CD4-positive, alpha-beta T cell treated with Interleukin-4 for 4 hours (primary cell): ENCODE results near the gene CD93.

Source experiments
- DNase-seq: peaks from one replicate; pipeline ENCODE4 v3.0.0-alpha.2; 2020

CD93 gene

DNA sequence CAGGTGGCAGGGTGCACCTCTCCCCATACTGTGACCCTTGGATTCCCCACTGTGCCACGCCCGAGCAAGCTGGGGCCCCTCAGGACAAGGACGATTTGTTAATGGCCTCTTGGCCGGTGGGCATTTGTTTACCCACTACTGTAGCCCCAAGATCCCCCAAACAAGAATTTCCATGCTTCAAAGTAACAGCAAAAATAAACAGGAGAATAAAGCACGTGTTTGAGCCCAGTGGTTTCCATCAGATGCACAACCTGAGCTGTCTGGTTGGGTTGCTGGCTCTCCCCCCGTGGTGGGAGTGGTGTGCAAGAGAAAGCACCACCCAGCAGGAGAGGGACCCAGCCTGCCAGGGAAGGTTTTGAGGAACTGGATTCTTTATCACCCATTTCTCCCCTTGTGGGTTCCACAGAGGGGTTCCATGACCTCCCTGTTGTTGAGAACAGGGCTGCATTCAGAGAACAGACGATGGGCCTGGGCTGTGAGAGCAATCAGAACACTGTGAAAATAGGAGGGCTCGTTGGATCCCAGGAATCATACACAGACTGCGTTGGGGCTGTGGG lies 4.8 kb downstream of the CD93 start:
- no peak for DNase-seq

DNA sequence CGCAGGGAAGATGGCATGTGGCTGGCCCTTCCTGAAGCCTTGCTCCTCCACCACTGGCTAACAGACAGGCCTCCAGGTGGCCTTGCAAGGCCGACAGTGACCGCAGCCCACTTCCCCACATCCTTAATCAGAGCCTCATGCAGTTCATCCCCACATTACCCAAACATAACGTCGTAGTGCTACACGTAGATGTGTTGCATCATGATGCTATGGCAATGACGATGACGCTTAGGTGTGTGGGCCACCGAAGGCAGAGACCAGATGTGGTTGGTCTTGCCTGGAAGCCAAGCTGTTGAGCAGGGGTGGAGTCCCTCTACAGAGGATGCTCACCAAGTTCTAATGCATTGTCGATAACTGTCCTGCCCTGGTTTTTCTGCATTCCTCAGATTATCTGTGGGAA lies 5.6 kb downstream of the CD93 start:
- DNase-seq = no peak

GRCh38 chr20:23079926-23080325 lies 6.2 kb downstream of the CD93 start:
- DNase-seq = no peak

- DNase-seq = no peak
Observed at GRCh38 chr20:23079016-23079351, 7.1 kb downstream of the CD93 start.

DNA sequence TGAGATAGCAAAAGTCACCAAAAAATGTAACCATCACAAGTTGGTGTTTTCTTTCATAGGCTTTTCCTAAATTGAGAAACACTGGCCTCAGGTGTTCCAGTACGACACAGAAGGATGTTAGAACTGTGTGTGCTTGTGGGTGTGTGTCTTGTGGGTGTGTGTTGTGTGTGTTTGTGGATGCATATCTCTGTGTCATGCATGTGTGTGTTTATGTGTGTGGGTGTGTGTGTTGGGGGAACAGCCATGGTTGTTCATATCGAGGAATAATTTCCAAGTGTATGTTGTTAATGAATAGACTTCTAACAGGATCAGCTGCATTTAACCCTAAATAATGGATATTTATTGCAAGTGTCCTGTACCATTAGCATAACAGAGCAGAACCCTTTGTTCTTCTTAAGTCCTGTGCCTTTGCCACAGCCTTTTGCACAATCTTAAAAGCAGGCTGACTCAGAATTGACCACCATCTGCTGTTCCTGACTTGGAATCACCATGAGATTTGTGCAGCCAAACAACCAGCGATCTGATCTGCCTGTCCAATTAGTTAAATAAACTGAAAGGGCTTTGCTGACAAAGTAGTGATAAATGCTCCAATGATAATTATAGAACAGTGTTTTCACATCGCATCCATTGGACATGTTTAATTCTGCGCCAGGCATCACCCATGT lies 7.6 kb downstream of the CD93 start:
- no peak for DNase-seq

GRCh38 chr20:23077277-23077676 lies 8.8 kb downstream of the CD93 start:
- DNase-seq = no peak

DNA sequence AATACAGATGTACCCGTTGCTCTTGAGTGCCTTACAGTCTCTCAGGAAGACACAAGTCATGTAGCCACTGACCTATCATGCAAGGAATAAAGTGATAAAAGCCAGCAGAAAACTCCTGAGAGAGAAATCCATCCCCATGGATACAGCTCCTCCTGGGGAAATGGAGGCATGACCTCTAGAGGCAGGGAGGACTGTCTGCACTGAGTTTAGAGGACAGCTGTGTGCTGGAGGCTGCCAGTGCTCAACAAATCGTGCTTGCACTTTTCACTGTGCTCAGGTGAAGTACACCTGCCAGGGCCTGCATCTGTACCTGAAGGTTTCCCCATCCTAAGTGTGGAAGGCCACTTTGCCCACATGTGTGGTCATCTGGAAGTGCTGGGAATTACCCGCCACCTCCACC lies 12.1 kb downstream of the CD93 start:
- no peak for DNase-seq

- no peak for DNase-seq
Observed at GRCh38 chr20:23072892-23073586, 13.1 kb downstream of the CD93 start.

GRCh38 chr20:23071996-23072395 lies 14.1 kb downstream of the CD93 start:
- DNase-seq = no peak

DNA sequence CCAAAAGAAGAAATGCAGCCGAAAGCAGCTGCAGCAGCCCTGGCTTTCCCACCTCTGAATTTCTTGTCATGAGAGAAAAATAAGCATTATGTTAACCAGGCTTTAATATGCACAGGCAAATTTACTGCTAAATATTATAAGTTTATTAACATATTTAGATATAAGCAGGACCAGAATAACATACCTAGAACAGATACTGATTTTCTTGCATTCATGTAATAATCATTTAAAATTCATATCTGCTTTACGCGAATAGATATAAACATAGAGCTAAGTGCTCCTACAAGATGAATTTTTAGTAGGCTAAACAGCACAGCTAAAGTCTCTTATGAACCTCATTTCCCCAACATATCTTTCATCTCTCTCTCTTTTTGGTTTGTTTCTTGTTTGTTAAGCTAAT lies 14.7 kb downstream of the CD93 start:
- no peak for DNase-seq

GRCh38 chr20:23069108-23069507 lies 17.0 kb downstream of the CD93 start:
- no peak for DNase-seq

- DNase-seq = no peak
Observed at GRCh38 chr20:23068283-23068682, 17.8 kb downstream of the CD93 start.

DNA sequence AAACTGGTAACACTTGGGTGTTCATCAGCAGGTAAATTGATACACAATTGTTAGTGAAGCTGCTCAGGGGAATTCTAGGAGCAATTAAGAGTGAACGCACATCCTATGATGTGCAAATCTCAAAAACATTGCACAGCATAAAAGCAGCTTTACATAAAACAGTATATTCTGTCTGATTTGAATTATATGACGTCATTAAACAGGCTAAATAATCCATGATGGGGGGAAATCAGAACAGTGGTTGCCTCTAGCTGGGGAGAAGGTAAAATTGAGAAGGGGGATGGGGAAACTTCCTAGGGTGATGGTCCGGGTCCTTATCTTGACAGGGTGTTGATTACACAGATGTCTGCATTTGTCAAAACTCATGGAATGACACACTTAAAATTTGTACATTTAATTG lies 19.4 kb downstream of the CD93 start:
- no peak for DNase-seq

DNA sequence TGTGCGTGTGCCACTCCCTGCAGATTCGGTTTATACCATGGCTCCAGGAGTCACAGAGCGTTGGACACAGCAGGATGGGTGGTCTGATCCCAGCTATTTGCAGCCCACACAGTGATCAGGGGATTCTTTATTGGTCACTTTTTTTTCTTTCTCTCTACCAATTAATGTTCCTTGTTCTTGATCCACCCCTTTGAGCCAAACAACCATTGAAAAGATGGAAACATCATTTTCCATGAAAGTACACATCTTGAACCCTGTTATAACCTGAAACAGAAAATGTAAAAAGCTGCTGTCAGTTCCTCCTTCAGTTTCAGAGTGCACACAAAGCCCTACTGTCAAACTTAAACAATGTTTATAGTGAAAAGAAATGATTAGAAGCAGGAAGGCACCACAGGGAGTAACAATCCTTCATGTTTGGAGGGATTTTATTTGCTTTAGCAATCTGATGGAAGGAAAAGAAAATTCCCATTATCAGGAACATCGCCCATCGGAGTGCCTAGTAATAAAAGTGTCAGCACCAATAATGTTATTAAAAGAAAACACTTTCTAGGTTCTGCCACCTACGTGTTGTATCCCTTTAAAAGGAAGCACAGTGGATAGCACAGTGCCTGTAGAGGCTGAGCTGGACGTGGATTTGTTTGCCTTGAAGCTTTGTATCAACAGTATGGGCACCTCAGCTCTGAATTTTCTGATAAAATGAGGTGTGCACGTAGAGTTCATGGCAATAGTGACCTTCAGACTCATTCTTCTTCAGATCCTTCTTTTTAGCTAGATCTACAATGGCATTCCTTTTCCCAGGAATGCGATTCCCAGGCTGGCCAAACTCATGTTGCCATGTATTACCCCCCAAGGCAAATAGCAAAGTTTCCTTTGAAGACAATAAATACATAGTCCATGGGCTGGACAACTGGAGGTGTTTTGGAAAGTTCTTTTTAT lies 20.6 kb downstream of the CD93 start:
- DNase-seq = no peak

DNA sequence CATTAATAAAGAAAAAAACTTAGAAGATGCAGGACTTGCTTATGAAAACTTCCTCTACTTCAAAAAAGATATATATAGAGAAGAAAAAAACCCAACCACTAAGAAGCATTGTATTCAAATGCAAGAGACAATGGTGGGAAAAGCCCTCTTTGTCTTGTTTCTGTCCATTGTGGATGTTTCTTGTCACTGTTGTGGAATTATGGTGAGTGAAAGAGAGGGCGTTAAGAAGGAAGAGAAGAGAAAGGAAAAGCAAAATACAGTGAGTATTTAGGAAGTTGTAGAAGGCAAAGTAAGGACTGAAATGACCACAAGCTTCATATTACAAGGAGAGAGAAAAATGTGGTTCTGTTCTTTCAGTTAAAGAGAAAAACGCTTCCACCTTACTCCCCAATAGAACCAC lies 22.5 kb downstream of the CD93 start:
- no peak for DNase-seq

DNA sequence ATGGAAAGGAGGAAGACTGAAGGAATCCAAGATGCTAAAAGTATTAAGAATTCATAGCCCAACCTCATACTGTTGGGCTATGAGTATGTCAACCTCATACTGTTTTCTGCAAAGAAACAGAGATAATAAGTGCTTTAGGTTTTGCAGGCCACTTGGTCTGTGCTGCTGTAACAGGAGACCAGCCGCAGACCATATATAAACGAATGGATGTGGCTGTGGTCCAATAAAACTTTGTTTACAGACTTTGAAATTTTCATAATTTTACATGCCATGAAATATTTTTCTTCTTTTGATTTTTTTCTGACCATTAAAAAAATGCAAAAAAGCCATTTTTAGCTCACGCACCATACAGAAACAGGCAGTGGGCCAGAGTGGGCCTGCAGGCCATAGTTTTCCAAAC lies 23.0 kb downstream of the CD93 start:
- DNase-seq = no peak

- no peak for DNase-seq
Observed at GRCh38 chr20:23062632-23063031, 23.5 kb downstream of the CD93 start.

- no peak for DNase-seq
Observed at GRCh38 chr20:23061734-23062561, 24.2 kb downstream of the CD93 start.

- no peak for DNase-seq
Observed at GRCh38 chr20:23061262-23061661, 24.9 kb downstream of the CD93 start.

GRCh38 chr20:23060629-23061028 lies 25.5 kb downstream of the CD93 start:
- no peak for DNase-seq

DNA sequence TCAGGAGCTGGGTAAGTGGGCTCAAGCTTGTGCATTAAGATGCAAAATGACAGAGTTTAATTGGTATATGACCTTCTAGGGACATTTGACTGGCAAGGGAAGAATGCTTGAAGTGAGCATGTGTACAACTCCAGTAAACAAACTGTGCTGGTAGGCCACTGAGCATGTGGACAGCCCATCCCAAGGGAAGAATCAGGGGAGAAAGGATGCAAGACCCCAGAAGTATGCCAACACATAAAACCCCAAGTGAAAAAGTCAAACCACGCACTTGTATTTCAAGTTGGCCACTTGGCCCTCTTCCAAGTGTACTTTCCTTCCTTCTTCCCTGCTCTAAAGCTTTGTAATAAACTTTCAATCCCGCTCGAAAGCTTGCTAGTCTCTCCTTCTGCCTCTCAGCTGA lies 26.3 kb downstream of the CD93 start:
- DNase-seq = no peak

GRCh38 chr20:23059001-23059400 lies 27.1 kb downstream of the CD93 start:
- no peak for DNase-seq

- no peak for DNase-seq
Observed at GRCh38 chr20:23058240-23058639, 27.9 kb downstream of the CD93 start.
